HepG2 (cell line): Measurements from ENCODE around the gene RICTOR. TPM values are rescaled to one million over a fixed set of nuclear protein-coding genes. Genes with fewer than 3 reads are reported as not detected.

Experiments used
- ATAC-seq: fragments of 200-7000 bp; cut with Tn5 transposase; 3 replicates; pipeline ENCODE4 v1.9.1; 2020; ENCODE audit warnings: mild to moderate bottlenecking, moderate library complexity
- BruUV-seq: library from RNA; stranded (reverse); fragments of 400-500 nt; replicated peaks from 2 replicates; lab custom pipeline; 2021; lab: Mats Ljungman, UMichigan
- CTCF ChIA-PET: fragments of 300-600 bp; formaldehyde crosslinking; extraction: SDS; loops from one replicate; lab custom pipeline; 2021; ENCODE audit warnings: low total read pairs, inconsistent platforms, low intra/inter-chr PET ratio; lab: Yijun Ruan, JAX
- POLR2A ChIA-PET: fragments of 350-600 bp; sonication (Branson Sonifier 250); formaldehyde crosslinking; loops from one replicate; lab custom pipeline; 2020; ENCODE audit warnings: antibody characterized with exemption, inconsistent platforms; lab: Yijun Ruan, JAX
- DNase-seq: peaks from one replicate; pipeline ENCODE4 v3.0.0-alpha.2; 2015; ENCODE audit warnings: low spot score
- FAIRE-seq: peaks from 3 replicates; lab custom pipeline; 2011; peaks lifted over from hg19 to GRCh38; lab: Jason Lieb, UNC
- H2AFZ ChIP-seq: one replicate; pipeline ENCODE4 v1.6.1; 2011; ENCODE audit warnings: low read length, inconsistent platforms
- H3K27ac ChIP-seq: fragments of 300-600 bp; 3 replicates; pipeline ENCODE4 v1.8.0; 2011; ENCODE audit warnings: mixed run types, mild to moderate bottlenecking, mixed read lengths, low read length, inconsistent platforms; ENCODE audit not compliant: insufficient read depth; ENCODE audit errors: extremely low read length
- H3K27me3 ChIP-seq, 2 experiments: fragments of 200-600 bp in 1 of 2; 2 replicates in 1 of 2; 3 replicates in 1 of 2; pipeline versions ENCODE4 v1.6.0 to v1.8.0; 2011; ENCODE audit warnings: low read length in 2 of 2, mild to moderate bottlenecking in 2 of 2, moderate library complexity in 2 of 2, inconsistent platforms in 1 of 2; ENCODE audit not compliant: insufficient read depth in 2 of 2, control insufficient read depth in 1 of 2
- H3K36me3 ChIP-seq, 2 experiments: fragments of 200-600 bp in 1 of 2; replicated peaks in 1 of 2; 2 replicates in 1 of 2; 3 replicates in 1 of 2; pipeline versions ENCODE4 v1.5.1 to v1.8.0; 2011; ENCODE audit warnings: low read length in 2 of 2, inconsistent platforms in 1 of 2; ENCODE audit not compliant: insufficient read depth in 2 of 2, control insufficient read depth in 1 of 2
- H3K4me1 ChIP-seq: 2 replicates; pipeline ENCODE4 v1.5.1; 2012; ENCODE audit warnings: low read length, inconsistent platforms; ENCODE audit not compliant: insufficient read depth
- H3K4me2 ChIP-seq: 2 replicates; pipeline ENCODE4 v1.6.0; 2011; ENCODE audit warnings: low read depth, low read length, inconsistent platforms
- H3K4me3 ChIP-seq, 3 experiments: fragments of 200-600 bp in 1 of 3; sonication (generic), shearing (Covaris generic) in 1 of 3; replicated peaks in 1 of 3; 2 replicates each; pipeline ENCODE4 v1.5.1; 2011 to 2016; ENCODE audit warnings: low read length in 3 of 3, inconsistent platforms in 2 of 3, low read depth in 2 of 3, mild to moderate bottlenecking in 2 of 3, control low read depth in 1 of 3, mixed read lengths in 1 of 3; ENCODE audit not compliant: insufficient read depth in 1 of 3
- H3K79me2 ChIP-seq: one replicate; pipeline ENCODE4 v1.6.1; 2011; ENCODE audit warnings: low read length, inconsistent platforms; ENCODE audit not compliant: insufficient read depth
- H3K9ac ChIP-seq: 2 replicates; pipeline ENCODE4 v1.6.0; 2011; ENCODE audit warnings: mild to moderate bottlenecking, low read depth, low read length, inconsistent platforms; ENCODE audit not compliant: insufficient read depth
- H3K9me3 ChIP-seq: 2 replicates; pipeline ENCODE4 v1.5.1; 2012; ENCODE audit warnings: mild to moderate bottlenecking, low read length
- H4K20me1 ChIP-seq: 2 replicates; pipeline ENCODE4 v1.6.0; 2011; ENCODE audit warnings: inconsistent platforms, mild to moderate bottlenecking, low read length, moderate library complexity; ENCODE audit not compliant: insufficient read depth
- FOSL2 ChIP-seq: sonication (generic); formaldehyde crosslinking; IDR thresholded peaks from 2 replicates; pipeline ENCODE4 v1.4.0; 2020; ENCODE audit warnings: missing genetic modification reagents
- GPN1 ChIP-seq: sonication (generic); formaldehyde crosslinking; IDR thresholded peaks from 2 replicates; pipeline ENCODE4 v1.5.1; 2020; ENCODE audit warnings: missing genetic modification reagents, borderline replicate concordance
- KAT8 ChIP-seq: IDR thresholded peaks from 2 replicates; pipeline ENCODE4 v1.6.1; 2016; ENCODE audit warnings: missing genetic modification reagents, missing compliant biosample characterization
- KLF12 ChIP-seq: sonication (generic); formaldehyde crosslinking; IDR thresholded peaks from 2 replicates; pipeline ENCODE4 v1.4.0; 2020; ENCODE audit warnings: missing genetic modification reagents, borderline replicate concordance
- NFE2L2 ChIP-seq: fragments of 150-350 bp; IDR thresholded peaks from 2 replicates; pipeline ENCODE4 v1.6.1; 2014; ENCODE audit warnings: low read length
- PITX1 ChIP-seq: sonication (generic); formaldehyde crosslinking; IDR thresholded peaks from 2 replicates; pipeline ENCODE4 v1.5.1; 2020; ENCODE audit warnings: mild to moderate bottlenecking, missing genetic modification reagents
- STAT5B ChIP-seq: sonication (generic); formaldehyde crosslinking; IDR thresholded peaks from 2 replicates; pipeline ENCODE4 v1.4.0; 2020; ENCODE audit warnings: missing genetic modification reagents
- WIZ ChIP-seq: sonication (generic); formaldehyde crosslinking; IDR thresholded peaks from 2 replicates; pipeline ENCODE4 v1.5.1; 2020; ENCODE audit warnings: mild to moderate bottlenecking, missing genetic modification reagents
- ZFP36L2 ChIP-seq: sonication (generic); formaldehyde crosslinking; IDR thresholded peaks from 2 replicates; pipeline ENCODE4 v1.4.0; 2020; ENCODE audit warnings: missing genetic modification reagents
- ZNF20 ChIP-seq: sonication (generic); formaldehyde crosslinking; IDR thresholded peaks from 2 replicates; pipeline ENCODE4 v1.4.0; 2020; ENCODE audit warnings: mild to moderate bottlenecking, moderate library complexity, missing genetic modification reagents
- ZNF552 ChIP-seq: sonication (generic); formaldehyde crosslinking; IDR thresholded peaks from 2 replicates; pipeline ENCODE4 v1.9.0; 2022; ENCODE audit warnings: missing genetic modification reagents, mild to moderate bottlenecking, borderline replicate concordance
- ZNF724P ChIP-seq: sonication (generic); formaldehyde crosslinking; IDR thresholded peaks from 2 replicates; pipeline ENCODE4 v1.8.0; 2022; ENCODE audit warnings: missing genetic modification reagents, borderline replicate concordance
- WGBS: methylation state at CpG from one replicate; pipeline ENCODE4 v1.1.6; 2017; ENCODE audit warnings: low lambda C conversion rate; 5-methylcytosine and 5-hydroxymethylcytosine counted together
- in situ Hi-C: cut with HindIII; loops from 2 replicates; pipeline ENCODE4 v1.10.0; 2017; ENCODE audit warnings: low pct_unique_long_range_greater_than_20kb; ENCODE audit not compliant: extremely low pct_ligation_motif_present
- intact Hi-C: fragments of 100-400 bp; cut with micrococcal nuclease; formaldehyde crosslinking; loops from one replicate; pipeline ENCODE4 v1.10.0; 2022; ENCODE audit not compliant: unreplicated experiment
- polyA plus RNA-seq, 8 experiments: library from polyadenylated mRNA; depleted of rRNA in 3 of 8; stranded (reverse) in 7 of 8; unstranded in 1 of 8; fragments of >200 nt; fragmentation: Illumina TruSeq in 4 of 8; extraction: Trizol in 4 of 8; gene quantifications; 2 replicates each; pipeline versions ENCODE4 v1.2.1 to v1.2.3, GENCODE V29; 2011 to 2016; ENCODE audit warnings: low read depth in 4 of 8, missing spikeins in 1 of 8, mixed read lengths in 1 of 8; ENCODE audit not compliant: insufficient read depth in 1 of 8
- total RNA-seq, 5 experiments: library from RNA; depleted of rRNA; stranded (reverse); fragments of >200 nt; fragmentation: Illumina TruSeq; extraction: Trizol; gene quantifications; 2 replicates each; pipeline ENCODE4 v1.2.3, GENCODE V29; 2016; ENCODE audit warnings: low read depth in 1 of 5
- TF ChIP-seq, protein P1 (sequence below): sonication (generic); formaldehyde crosslinking; conservative IDR thresholded peaks from 2 replicates; pipeline ENCODE4 v1.4.0; 2020; ENCODE audit warnings: missing genetic modification reagents
- TF ChIP-seq, protein P2 (sequence below): sonication (generic); formaldehyde crosslinking; IDR thresholded peaks from 2 replicates; pipeline ENCODE4 v1.5.1; 2020; ENCODE audit warnings: mild to moderate bottlenecking, missing genetic modification reagents, borderline replicate concordance

Gene RICTOR
- total and polyA plus RNA-seq, 2 of the 13 experiments (the other 11 are each of a cell fraction or from before 2014, with no cell fraction given), result 10.7 to 15.4 TPM

DNA sequence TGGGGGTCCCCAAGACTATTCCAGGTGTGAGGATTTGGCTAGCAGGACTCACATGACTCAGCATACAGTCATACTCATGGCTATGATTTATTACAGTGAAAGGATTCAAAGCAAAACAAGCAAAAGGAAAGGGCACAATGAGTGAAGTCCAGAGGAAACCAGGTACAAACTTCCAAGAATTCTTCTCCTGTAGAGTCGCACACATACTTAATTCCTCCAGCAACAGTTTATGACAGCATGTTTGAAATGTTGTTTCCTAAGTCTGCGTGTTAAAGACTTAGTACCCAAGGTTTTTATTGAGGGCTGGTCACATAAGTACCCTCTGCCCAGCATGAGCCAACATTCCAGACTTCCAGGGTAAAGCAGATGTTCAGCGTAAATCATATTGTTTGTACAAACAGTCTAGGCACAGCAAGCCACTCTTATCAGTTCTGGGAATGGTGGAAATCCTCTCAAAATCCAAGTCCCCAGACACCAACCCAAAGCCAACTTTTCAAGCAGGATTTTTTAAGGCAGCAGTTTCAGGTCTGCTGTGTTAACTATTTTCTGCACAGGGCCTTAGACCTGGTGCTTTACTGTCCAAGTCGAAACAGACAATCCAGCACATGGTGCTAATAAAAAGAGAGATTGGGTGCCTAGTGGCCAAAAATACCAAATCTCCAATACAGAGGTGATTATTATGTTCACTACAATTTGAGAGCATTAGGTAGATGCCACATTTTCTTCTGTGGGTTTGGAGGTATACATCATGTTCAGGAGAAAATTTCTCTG lies 18.6 kb upstream of the RICTOR start:
- H3K4me3 ChIP-seq, result no peak overlapping the region
- 16% methylated on average over 4 of the region's 4 CpGs for WGBS
- H4K20me1 ChIP-seq, result no peaks in the 10 kb centered on the region
- POLR2A ChIA-PET, result no interaction called here
- no TSS peak for BruUV-seq
- peak overlapping the region; percentile 15; the same call in 1 of the 2 replicates for H3K4me2 ChIP-seq
- in situ Hi-C loops, result no loop called here
- no peak overlapping the region for H3K27ac ChIP-seq
- peaks cover 12% of the 10 kb centered on the region; the same call in 1 of the 2 replicates for H3K4me1 ChIP-seq
- no peaks in the 10 kb centered on the region for H3K79me2 ChIP-seq
- no peaks in the 10 kb centered on the region for H3K36me3 ChIP-seq
- peak overlapping the region; percentile 39 for H2AFZ ChIP-seq
- no peak for FAIRE-seq
- CTCF ChIA-PET, result no interaction called here
- TF ChIP-seq STAT5B (CRISPR knock-in tag) (no peak), NFE2L2 (peak; percentile 55; the same call in 1 of the 2 replicates)
- TF ChIP-seq, all 625 proteins: peak for 1
- DNase-seq, result no peak
- intact Hi-C loops, result no loop called here
- no peak overlapping the region for H3K9ac ChIP-seq
- H3K27me3 ChIP-seq, result no peaks in the 10 kb centered on the region
- peaks cover 6% of the 10 kb centered on the region; the same call in 1 of the 2 replicates for H3K9me3 ChIP-seq
- ATAC-seq, result peak; percentile 43; the same call in 2 of the 3 replicates

DNA sequence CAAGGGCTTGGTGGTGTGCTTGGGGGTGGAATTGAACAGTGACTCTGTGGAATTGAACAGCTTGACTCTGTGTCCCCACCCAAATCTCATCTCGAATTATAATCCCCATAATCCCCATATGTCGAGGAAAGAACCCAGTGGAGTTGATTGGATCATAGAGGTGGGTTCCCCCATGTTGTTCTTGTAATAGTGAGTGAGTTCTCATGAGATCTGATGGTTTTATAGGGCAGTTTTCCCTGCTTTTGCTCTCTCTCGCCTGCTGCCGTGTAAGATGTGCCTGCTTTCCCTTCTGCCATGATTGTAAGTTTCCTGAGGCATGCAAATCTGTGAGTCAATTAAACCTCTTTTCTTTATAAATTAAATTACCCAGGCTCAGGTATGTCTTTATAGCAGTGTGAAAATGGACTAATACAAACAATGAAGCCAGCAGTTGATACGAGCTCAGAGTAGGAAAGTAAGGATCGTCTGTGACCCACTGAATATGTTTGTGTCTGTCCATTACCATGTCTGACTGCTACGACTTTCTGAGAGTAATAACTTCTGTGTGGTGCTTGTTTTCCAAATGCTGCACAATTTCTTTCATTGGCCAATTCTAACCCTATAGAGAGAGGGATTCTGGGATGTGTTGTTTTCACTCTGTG lies 17.9 kb upstream of the RICTOR start:
- H3K27ac ChIP-seq, result no peak overlapping the region
- FAIRE-seq, result no peak
- 44% methylated on average over 6 of the region's 7 CpGs for WGBS
- H3K36me3 ChIP-seq, result no peaks in the 10 kb centered on the region
- in situ Hi-C loops (no loop called here), intact Hi-C loops (no loop called here)
- H2AFZ ChIP-seq, result peak overlapping the region; percentile 39
- POLR2A ChIA-PET, result no interaction called here
- DNase-seq, result no peak
- H3K27me3 ChIP-seq, result no peaks in the 10 kb centered on the region
- no peak overlapping the region for H3K4me3 ChIP-seq
- peaks cover 6% of the 10 kb centered on the region; the same call in 1 of the 2 replicates for H3K9me3 ChIP-seq
- BruUV-seq, result no TSS peak
- no peaks in the 10 kb centered on the region for H3K79me2 ChIP-seq
- no peaks in the 10 kb centered on the region for H4K20me1 ChIP-seq
- ATAC-seq, result no peak; the same call in 2 of the 3 replicates
- H3K4me1 ChIP-seq, result peaks cover 12% of the 10 kb centered on the region; the same call in 1 of the 2 replicates
- CTCF ChIA-PET, result no interaction called here
- peak overlapping the region; percentile 15; the same call in 1 of the 2 replicates for H3K4me2 ChIP-seq
- H3K9ac ChIP-seq, result no peak overlapping the region
- no peak for TF ChIP-seq ZFP36L2 (CRISPR knock-in tag)
- TF ChIP-seq, protein P1, sequence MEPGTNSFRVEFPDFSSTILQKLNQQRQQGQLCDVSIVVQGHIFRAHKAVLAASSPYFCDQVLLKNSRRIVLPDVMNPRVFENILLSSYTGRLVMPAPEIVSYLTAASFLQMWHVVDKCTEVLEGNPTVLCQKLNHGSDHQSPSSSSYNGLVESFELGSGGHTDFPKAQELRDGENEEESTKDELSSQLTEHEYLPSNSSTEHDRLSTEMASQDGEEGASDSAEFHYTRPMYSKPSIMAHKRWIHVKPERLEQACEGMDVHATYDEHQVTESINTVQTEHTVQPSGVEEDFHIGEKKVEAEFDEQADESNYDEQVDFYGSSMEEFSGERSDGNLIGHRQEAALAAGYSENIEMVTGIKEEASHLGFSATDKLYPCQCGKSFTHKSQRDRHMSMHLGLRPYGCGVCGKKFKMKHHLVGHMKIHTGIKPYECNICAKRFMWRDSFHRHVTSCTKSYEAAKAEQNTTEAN (CRISPR knock-in tag), result no peak
- TF ChIP-seq, protein P2, sequence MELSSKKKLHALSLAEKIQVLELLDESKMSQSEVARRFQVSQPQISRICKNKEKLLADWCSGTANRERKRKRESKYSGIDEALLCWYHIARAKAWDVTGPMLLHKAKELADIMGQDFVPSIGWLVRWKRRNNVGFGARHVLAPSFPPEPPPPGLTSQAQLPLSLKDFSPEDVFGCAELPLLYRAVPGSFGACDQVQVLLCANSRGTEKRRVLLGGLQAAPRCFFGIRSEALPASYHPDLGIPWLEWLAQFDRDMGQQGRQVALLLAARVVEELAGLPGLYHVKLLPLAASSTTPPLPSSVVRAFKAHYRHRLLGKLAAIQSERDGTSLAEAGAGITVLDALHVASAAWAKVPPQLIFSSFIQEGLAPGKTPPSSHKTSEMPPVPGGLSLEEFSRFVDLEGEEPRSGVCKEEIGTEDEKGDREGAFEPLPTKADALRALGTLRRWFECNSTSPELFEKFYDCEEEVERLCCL (CRISPR knock-in tag), result no peak
- TF ChIP-seq PITX1 (CRISPR knock-in tag), result no peak
- no peak for TF ChIP-seq ZNF20 (CRISPR knock-in tag)
- no peak for TF ChIP-seq KLF12 (CRISPR knock-in tag)
- TF ChIP-seq WIZ (CRISPR knock-in tag), result no peak
- no peak for TF ChIP-seq GPN1 (CRISPR knock-in tag)
- TF ChIP-seq ZNF724P (CRISPR knock-in tag), result no peak
- no peak for TF ChIP-seq ZNF552 (CRISPR knock-in tag)
- TF ChIP-seq KAT8, result no peak
- TF ChIP-seq FOSL2 (CRISPR knock-in tag), result no peak
